ENCODE measurements around the gene DMRT2.

The DMRT2 gene

DNA sequence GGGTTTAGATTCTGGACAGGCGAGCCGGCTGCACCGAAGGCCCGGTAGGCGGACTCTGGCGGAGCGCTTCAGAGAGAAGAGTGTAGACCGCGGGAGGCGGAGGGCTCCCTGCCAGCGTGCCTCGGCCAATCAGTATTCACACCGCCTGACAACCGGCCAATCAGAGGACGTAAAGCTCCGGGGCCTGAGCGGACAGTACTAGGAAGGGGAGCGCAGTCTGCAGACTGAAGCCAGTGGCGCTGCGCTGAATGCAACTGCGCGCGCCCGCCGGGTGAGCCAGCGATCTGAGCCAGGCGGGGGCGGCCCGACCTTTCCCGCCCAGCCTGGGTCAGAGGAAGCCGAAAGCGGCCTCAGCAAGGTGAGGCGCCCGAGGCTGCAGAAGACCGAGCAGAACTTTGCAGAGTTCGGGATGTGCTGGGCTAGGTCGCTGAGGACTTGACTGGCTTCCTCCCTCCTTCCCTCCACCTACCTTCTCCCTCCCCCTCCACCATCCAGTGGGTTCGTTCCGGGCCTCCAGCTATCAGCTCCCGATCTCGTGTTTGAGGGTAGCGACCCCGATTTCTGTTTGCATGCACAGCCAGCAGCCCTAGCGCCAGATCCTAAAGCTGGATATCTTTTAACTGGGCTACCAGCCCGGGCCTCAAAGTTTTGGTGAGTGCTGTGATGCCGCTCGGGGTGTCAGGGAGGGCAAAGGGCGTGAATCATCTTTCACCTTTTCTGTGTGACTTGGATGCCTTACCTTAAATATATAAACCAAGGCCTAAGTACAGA lies at the start of gene DMRT2:
Gene DMRT2, plus strand, starts transcription at position 233 of the 771 bp plus-strand sequence. CDS start 1,257 bp downstream, outside the sequence.
- DNase-seq, result no peak

DNA sequence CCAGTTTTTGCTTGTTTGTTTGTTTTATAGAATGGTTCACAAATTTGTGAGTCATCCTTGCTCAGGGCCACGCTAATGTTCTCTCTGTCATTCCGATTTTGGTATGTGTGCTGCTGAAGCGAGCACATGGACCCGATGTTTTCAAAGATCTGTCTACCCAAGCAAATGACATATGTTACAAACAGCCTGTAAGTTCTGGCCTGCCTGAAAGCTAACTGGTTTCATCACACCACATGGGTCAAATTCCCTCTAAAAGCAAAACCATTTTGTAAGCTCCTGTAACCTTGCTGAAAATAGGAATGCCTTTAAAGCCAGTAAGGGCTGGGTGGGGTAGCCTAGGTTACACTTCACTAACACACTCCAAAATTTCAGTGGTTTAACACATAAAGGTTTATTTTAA lies 48.3 kb upstream of the DMRT2 start:
- DNase-seq, result no peak

GRCh38 chr9:1002678-1003077 lies 47.5 kb upstream of the DMRT2 start:
- DNase-seq, result no peak

DNA sequence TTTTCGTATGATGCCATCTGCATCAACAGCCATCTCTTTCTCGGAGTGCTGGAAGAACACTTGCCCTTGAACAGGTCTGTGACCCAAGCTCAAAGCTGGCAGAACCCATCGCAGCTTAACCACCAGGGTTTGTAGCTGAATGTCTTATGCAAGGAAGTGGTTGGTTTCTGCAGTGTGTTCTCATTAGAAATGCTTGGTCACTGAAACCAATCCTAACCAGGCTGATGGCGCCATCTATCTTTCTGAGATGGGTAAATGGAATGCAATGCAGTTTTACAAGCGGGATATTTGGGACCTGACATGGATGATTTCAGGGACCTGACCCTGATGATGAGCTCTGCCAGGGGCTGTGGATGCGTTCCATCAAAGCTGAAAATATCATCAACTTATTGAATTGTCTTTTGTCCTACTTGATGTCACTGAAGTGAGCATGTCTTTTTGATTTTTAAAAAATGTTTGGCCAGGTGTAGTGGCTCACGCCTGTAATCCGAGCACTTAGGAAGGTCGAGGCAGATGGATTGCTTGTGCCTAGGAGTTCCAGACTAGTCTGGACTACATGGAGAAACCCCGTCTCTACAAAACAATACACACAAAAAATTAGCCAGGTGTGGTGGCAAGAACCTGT lies 45.0 kb upstream of the DMRT2 start:
- peak; percentile 17 for DNase-seq

DNA sequence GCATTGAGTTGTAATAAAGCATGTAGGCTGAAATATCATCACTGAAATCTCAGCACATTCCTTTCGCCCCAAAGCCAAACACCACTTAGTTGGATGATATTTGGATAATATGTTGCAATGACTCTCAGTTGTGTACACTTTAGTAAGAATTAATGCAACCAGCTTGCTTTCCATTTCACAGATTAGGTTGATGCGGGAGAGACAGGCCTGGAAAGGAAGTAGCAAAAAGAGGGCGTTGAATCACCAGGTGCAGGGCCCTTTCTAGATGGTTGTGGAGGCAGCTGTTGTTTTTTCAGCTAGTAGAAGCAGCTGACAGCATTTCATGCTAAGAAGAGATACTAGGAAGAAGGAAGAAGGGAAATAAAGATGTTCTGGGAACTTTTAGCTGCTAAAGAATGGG lies 42.8 kb upstream of the DMRT2 start:
- no peak for DNase-seq

GRCh38 chr9:1008216-1008615 lies 41.9 kb upstream of the DMRT2 start:
- no peak for DNase-seq

- DNase-seq, result peak; percentile 63
These were observed 41.0 kb upstream of the DMRT2 start for GRCh38 chr9:1009101-1009707.

- no peak for DNase-seq
These were observed 37.1 kb upstream of the DMRT2 start for GRCh38 chr9:1013021-1013420.

- no peak for DNase-seq
These were observed 35.9 kb upstream of the DMRT2 start for GRCh38 chr9:1014225-1014624.

DNA sequence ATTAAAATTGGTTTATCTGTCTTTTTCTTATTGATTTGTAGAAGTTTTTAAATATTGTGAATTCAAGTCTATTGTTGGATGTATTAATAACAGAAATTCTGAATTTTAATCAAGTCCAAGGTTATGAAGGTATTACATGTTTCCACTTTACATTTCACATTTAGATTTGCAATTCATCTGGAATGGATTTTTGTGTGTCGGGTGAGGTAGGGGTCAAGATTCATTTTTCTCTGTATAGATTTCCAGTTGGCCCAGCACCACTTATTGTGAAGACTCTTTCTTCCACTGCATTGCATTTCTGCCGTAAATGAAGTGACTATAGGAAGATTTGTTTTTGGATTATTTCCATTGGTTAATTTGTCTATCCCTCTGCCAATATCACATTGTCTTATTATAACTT lies 35.5 kb upstream of the DMRT2 start:
- no peak for DNase-seq

- DNase-seq, result no peak
These were observed 32.0 kb upstream of the DMRT2 start for GRCh38 chr9:1018121-1018520.

GRCh38 chr9:1024112-1024511 lies 26.0 kb upstream of the DMRT2 start:
- DNase-seq, result no peak

DNA sequence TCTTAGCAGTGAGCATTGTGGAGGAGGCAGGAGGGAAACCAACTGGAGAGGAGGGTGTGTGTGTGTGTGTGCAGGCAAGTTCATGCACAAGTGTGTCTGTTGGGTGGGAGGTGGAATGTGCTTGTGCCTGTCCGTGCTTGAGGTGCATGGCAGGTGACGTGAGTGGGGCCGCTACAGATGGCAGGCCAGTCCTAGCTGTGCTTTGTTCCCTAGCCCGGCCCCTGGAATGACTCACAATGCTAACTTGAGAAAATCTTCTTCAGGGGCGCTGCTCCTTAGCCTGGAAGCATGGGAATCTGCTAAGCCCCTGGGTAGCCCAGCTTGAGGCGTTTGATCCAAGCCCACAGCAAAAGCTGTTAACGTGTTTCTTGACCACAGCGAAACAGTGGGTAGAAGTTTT lies 25.0 kb upstream of the DMRT2 start:
- DNase-seq, result no peak

DNA sequence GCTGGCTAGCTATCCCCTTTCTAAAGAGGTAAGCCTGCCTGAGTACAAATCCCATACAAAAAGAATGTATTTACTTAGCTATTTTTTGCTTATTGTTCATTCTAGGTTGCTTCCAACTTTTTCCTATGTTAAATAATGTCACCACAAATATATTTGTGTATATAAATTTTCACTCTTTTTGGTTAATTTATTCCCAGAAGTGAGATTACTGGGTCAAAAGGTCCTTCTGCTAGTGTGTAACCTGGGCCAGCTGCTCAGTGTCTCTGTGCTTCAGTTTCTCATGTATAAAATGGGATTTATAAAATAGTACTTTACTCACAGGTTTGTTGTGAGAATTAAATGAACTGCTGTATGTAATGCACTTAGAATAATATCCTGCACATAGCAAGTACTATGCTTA lies 23.9 kb upstream of the DMRT2 start:
- no peak for DNase-seq

DNA sequence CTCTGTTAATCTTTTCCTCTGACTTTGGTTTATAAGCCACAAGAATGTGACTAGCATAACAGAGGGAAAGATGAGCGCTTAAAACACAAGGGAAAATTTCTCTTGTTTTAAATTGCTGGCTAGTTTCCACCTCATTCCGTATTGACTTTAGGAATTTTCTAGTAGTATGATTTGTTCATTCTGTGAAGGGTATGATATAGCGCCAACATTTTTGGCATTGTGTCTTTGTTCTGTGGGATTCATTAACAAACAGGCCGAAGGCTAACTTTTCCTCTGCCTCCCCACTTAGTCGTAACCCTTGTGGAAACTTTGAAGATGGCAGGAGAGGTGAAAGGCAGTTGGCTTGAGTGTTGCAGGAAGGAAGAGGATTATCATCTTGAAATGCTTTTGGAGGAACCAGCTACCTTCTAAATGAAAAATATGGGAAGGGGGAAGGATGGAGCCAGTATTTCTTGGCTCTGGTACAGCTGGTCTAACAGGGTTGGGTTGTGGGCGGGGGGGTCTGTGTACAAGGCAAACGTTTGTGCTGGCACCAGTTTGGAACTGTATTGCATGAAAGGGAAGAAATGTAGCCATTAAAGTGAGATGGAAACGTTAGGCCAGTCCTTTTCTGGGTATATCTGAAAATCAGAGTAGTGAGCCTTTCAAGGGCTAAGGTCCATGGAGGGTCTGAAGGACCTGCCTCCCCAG lies 21.5 kb upstream of the DMRT2 start:
- no peak for DNase-seq

DNA sequence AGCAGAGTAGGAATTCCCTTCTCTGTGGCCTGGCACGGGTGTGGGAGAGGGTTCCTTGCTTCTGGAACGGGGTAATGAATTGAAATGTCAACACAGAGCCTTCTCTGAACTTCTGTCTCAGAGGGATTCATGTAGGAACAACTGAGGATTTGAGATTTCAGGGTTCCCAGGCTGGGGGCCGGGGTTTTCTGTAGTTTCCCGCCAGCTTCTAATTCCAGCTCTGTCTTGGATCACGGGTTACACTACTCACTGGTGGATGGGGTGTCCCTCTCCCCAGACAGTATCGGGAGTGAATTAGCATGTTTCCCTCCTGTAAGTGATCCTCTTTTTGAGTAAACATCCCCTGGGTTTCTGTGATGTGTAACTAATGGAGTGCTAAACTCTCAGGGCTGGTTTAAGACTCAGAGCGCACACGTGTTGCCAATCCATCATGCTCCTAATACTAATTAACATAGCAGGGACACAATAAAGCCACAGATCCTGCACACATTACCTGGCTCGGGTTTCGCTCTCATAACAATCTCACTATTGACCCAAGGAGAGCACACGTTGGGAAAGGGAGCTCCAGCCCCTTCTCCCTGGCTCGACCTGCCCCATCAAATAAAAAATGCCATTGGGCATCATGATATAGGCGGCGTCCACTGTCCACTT lies 18.1 kb upstream of the DMRT2 start:
- DNase-seq, result no peak

- no peak for DNase-seq
These were observed 15.9 kb upstream of the DMRT2 start for GRCh38 chr9:1034271-1034670.

DNA sequence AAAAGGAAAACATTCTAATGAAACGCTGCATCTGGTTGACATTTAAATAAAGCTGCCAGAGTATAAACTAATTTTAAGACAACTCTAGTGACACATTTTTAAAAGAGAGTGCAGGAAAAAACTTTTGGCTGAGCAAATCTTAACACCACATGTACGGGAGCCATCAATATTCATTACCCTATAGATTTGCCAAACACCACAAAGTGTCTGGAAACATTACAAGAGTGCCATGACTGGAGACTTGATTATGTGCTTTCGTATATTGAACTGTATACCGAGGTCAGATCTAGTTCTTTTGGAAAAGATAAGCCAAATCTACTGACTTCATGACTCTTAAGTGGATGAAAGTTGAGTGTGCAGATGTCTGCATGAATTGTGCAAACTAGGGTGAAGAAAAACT lies 10.6 kb upstream of the DMRT2 start:
- no peak for DNase-seq

DNA sequence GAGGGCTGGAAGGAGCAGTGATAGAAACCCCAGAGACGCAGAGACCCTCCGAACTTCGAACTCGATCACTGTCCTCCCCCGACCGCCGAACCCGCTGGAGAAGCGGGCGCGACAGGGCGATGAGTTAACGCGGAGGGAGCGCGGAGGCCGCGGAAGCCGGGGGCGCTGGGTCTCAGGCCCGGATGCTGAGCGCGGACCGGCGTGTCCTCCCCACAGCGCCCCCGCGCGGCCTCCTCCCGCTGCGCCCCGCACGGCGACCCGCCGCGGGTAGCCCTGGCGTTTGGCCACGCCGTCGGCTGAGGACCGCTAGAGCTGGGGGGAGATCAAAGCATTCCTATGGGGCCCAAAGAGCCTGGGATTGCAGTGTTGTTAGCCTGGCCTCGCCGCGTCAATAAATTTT lies 7.7 kb upstream of the DMRT2 start:
- no peak for DNase-seq

DNA sequence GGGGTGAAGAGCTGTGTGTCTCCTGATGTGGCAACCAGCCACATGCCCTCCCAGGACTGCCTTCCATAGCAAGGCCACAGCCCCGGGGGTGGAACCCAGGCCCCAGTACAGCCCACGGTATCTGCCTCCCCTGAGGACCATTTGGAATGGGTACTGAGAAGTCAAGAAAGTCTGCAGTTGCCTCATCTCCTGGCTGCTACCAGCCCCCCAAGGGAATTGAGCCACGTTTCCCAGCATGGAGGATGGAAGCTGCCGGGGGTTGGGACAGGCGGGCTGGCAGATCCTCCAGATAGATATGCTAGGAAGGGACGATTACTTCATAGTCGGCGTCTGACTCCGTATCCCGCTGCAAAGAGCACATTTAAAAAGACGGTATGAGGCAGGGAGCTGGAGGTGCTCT lies 5.5 kb upstream of the DMRT2 start:
- no peak for DNase-seq

DNA sequence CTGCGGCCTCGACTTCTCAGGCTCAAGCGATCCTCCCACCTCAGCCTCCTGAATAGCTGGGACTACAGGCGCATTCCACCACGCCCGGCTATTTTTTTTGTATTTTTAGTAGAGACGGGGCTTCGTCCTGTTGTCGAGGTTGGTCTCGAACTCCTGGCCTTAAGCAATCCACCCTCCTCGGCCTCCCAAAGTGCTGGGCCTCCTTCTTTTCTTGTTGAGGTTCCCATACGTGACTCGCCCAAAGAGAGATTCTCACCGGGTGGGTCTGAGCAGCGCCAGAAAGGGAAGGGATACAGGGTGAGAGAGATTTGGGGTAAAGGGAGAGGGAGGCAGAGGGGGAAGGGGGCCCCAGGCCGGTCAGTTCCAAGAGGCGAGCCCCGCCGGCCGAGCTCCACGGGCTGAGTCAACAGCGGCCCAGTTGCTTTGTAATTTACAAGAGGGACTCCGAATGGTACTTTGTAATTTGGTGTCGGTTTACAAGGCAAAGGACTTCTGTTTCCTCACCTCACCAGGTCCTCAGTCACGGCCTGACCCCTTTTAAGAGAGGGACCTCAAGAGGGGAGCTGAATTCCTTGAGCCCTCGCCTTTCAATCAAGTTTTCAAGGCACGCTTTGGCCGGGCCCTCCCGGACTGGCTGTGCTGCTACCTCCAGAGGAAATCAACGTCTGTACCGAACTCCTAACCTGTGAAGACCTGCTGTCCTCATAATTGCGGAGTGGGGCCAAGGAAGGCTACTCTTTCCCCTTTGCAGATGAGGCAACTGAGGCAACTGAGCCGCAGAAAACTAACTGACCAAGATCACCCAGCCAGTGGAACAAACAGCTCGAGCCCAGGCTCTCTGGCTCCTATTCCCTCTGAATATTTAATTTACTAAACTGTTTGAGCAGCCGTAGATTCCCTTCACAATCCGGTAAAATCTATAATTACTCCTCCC lies 3.3 kb upstream of the DMRT2 start:
- no peak for DNase-seq

GRCh38 chr9:1047591-1048230 lies 2.4 kb upstream of the DMRT2 start:
- no peak for DNase-seq
